ENCODE data around the gene KRTAP10-3. TPM values are rescaled to one million over a fixed set of nuclear protein-coding genes. Genes with fewer than 3 reads are reported as not detected.

Gene KRTAP10-3
- total RNA-seq, 1 donor from 2014 or later: not detected

GRCh38 chr21:44533121-44533890, 25.3 kb downstream of the KRTAP10-3 start:
- Histone ChIP-seq H3K4me3 (ENCODE audit: low read depth, low read length) (no peak overlapping the region), H3K27me3 (ENCODE audit: control insufficient read depth, insufficient read depth, low read length) (peaks cover 3% of the 10 kb centered on the region), H3K36me3 (ENCODE audit: control insufficient read depth, insufficient read depth, low read length) (no peaks in the 10 kb centered on the region)
- TF ChIP-seq CTCF (IDR thresholded peaks at IDR 0.05; ENCODE audit: insufficient read depth, low read length, poor library complexity, severe bottlenecking): no peak
- no peak for DNase-seq (ENCODE audit: low read depth)

GRCh38 chr21:44532712-44533111, 25.9 kb downstream of the KRTAP10-3 start:
- TF ChIP-seq CTCF (IDR thresholded peaks at IDR 0.05; ENCODE audit: insufficient read depth, low read length, poor library complexity, severe bottlenecking): no peak
- DNase-seq (ENCODE audit: low read depth): no peak
- H3K36me3 ChIP-seq (ENCODE audit: control insufficient read depth, insufficient read depth, low read length): no peaks in the 10 kb centered on the region
- no peak overlapping the region for H3K4me3 ChIP-seq (ENCODE audit: low read depth, low read length)
- peaks cover 3% of the 10 kb centered on the region for H3K27me3 ChIP-seq (ENCODE audit: control insufficient read depth, insufficient read depth, low read length)

- no peak for TF ChIP-seq CTCF (IDR thresholded peaks at IDR 0.05; ENCODE audit: insufficient read depth, low read length, poor library complexity, severe bottlenecking)
- DNase-seq (ENCODE audit: low read depth): no peak
- no peak overlapping the region for H3K4me3 ChIP-seq (ENCODE audit: low read depth, low read length)
- peaks cover 3% of the 10 kb centered on the region for H3K27me3 ChIP-seq (ENCODE audit: control insufficient read depth, insufficient read depth, low read length)
- no peaks in the 10 kb centered on the region for H3K36me3 ChIP-seq (ENCODE audit: control insufficient read depth, insufficient read depth, low read length)
Observed at GRCh38 chr21:44531606-44532564, 26.7 kb downstream of the KRTAP10-3 start.

GRCh38 chr21:44530903-44531605, 27.5 kb downstream of the KRTAP10-3 start:
- TF ChIP-seq CTCF (IDR thresholded peaks at IDR 0.05; ENCODE audit: insufficient read depth, low read length, poor library complexity, severe bottlenecking): no peak
- peaks cover 2% of the 10 kb centered on the region for H3K27me3 ChIP-seq (ENCODE audit: control insufficient read depth, insufficient read depth, low read length)
- no peak overlapping the region for H3K4me3 ChIP-seq (ENCODE audit: low read depth, low read length)
- no peaks in the 10 kb centered on the region for H3K36me3 ChIP-seq (ENCODE audit: control insufficient read depth, insufficient read depth, low read length)
- no peak for DNase-seq (ENCODE audit: low read depth)

GRCh38 chr21:44530221-44530902, 28.2 kb downstream of the KRTAP10-3 start:
- H3K4me3 ChIP-seq (ENCODE audit: low read depth, low read length): no peak overlapping the region
- TF ChIP-seq CTCF (IDR thresholded peaks at IDR 0.05; ENCODE audit: insufficient read depth, low read length, poor library complexity, severe bottlenecking): no peak
- DNase-seq (ENCODE audit: low read depth): no peak
- H3K27me3 ChIP-seq (ENCODE audit: control insufficient read depth, insufficient read depth, low read length): no peaks in the 10 kb centered on the region
- no peaks in the 10 kb centered on the region for H3K36me3 ChIP-seq (ENCODE audit: control insufficient read depth, insufficient read depth, low read length)

Measured in kidney epithelial cell (primary cell).